ENCODE results near the gene DDX10. TPM values are rescaled to one million over a fixed set of nuclear protein-coding genes. Genes with fewer than 3 reads are reported as not detected.

DDX10 gene
- total and polyA plus RNA-seq, 9 of the 15 experiments (the other 6 are each of a cell fraction or from before 2014, with no cell fraction given) = 33.9 to 94.6 (median 50.7) TPM

DNA sequence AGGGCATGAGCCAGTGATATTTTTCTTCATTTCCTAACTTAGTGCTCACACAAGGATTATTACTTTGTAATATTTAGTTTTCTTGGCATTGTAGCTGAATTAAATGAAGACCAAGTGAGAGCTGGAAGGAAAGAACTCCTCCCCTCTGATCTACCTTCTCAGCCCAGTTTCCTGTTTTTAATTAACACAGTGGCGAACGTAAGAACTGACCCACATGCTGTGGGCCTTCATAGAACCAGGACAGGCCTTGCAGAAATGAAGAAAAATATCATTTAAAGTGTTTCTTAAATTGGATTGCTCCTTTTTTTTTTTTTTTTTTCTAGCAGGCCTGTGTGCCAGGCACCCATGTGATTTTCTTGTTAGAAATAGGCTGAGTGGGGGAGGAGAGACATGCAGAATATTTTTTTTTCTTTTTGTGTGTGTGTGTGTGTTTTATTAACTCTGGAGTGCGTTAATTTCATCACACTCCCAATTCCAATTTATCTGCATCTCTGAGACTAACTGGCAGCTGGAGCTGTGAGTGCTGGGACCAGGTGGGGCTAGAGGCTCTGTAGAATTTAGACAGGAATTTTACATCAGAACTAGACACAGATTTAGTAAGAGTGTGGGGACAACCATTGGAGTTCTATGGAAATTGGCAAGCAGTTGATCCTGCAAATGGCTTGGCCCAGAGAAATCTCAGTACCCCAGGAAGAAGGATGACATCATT is 320.5 kb downstream of the DDX10 start:
- DNase-seq (ENCODE audit: extremely low read depth in 1 of 4, low spot score in 3 of 4) (no peak), FAIRE-seq (no peak), ATAC-seq (no peak)
- in situ Hi-C loops (cut with MboI) (no loop called here), intact Hi-C loops (cut with micrococcal nuclease) (no loop called here)
- POLR2A ChIA-PET = no interaction called here
- BruUV-seq (replicated peaks) = no TSS peak
- no peak overlapping the region for H3K9ac ChIP-seq (ENCODE audit: insufficient read depth in 1 of 2, low read depth in 2 of 2, low read length in 2 of 2)
- CTCF ChIA-PET (ENCODE audit: low intra/inter-chr PET ratio) = no interaction called here
- no peaks in the 10 kb centered on the region for H3K4me1 ChIP-seq (replicated peaks in 1 of 2; ENCODE audit: control insufficient read depth in 2 of 2, insufficient read depth in 2 of 2, low read length in 2 of 2)
- H3K9me3 ChIP-seq (replicated peaks; ENCODE audit: control insufficient read depth, insufficient read depth, low read depth, low read length) = no peaks in the 10 kb centered on the region
- WGBS (ENCODE audit: insufficient coverage, low coverage, missing lambda C conversion rate) = 0% methylated on average over 3 of the region's 3 CpGs
- no peaks in the 10 kb centered on the region for H3K36me3 ChIP-seq (ENCODE audit: control insufficient read depth, insufficient read depth, low read length)
- no peak overlapping the region for H3K4me2 ChIP-seq (ENCODE audit: insufficient read depth, low read length)
- no peaks in the 10 kb centered on the region for H3K79me2 ChIP-seq (ENCODE audit: control insufficient read depth, insufficient read depth, low read length)
- H3K27me3 ChIP-seq (ENCODE audit: control insufficient read depth in 2 of 2, insufficient read depth in 2 of 2, low read length in 2 of 2) = no peaks in the 10 kb centered on the region
- H4K20me1 ChIP-seq (replicated peaks; ENCODE audit: control insufficient read depth, insufficient read depth, low read length) = no peaks in the 10 kb centered on the region; the same call in 1 of the 2 replicates
- no peaks in the 10 kb centered on the region for H3K9me1 ChIP-seq (ENCODE audit: control insufficient read depth, insufficient read depth, low read length)
- H3K27ac ChIP-seq (ENCODE audit: extremely low read depth, low read depth, low read length) = no peak overlapping the region
- H2AFZ ChIP-seq (ENCODE audit: low read depth, low read length) = no peak overlapping the region
- no peak overlapping the region for H3K4me3 ChIP-seq
- TF ChIP-seq RBFOX2 (IDR thresholded peaks at IDR 0.05; ENCODE audit: low read depth, low read length) (no peak), ZNF766 (CRISPR knock-in tag; conservative IDR thresholded peaks at IDR 0.05) (no peak), XRCC4 (IDR thresholded peaks at IDR 0.05; ENCODE audit: extremely low read depth, insufficient read depth, insufficient read length) (no peak), ELK1 (CRISPR knock-in tag; IDR thresholded peaks at IDR 0.05) (no peak), SRF (CRISPR knock-in tag; IDR thresholded peaks at IDR 0.05) (no peak), MCM2 (IDR thresholded peaks at IDR 0.05; ENCODE audit: low read depth) (no peak), UBTF (IDR thresholded peaks at IDR 0.05; ENCODE audit: borderline replicate concordance in 1 of 2, low read depth in 2 of 2, low read length in 2 of 2) (no peak), MYC (IDR thresholded peaks at IDR 0.05; ENCODE audit: low read depth, low read length) (no peak), MYC (CRISPR knock-in tag; IDR thresholded peaks at IDR 0.05; ENCODE audit: borderline replicate concordance, low read depth) (no peak), POLR2B (IDR thresholded peaks at IDR 0.05; ENCODE audit: low read depth, partially characterized antibody) (no peak), ZNF24 (IDR thresholded peaks at IDR 0.05) (no peak), KAT8 (IDR thresholded peaks at IDR 0.05; ENCODE audit: low read depth) (no peak), STAT5A (IDR thresholded peaks at IDR 0.05; ENCODE audit: borderline replicate concordance, low read length) (no peak), BMI1 (IDR thresholded peaks at IDR 0.05; ENCODE audit: low read length) (no peak), MCM5 (IDR thresholded peaks at IDR 0.05; ENCODE audit: low read depth) (no peak), DIDO1 (tag; IDR thresholded peaks at IDR 0.05; ENCODE audit: low read depth) (no peak), SIN3A (IDR thresholded peaks at IDR 0.05; ENCODE audit: borderline replicate concordance in 2 of 2, control insufficient read depth in 1 of 2, low read depth in 2 of 2, low read length in 2 of 2) (no peak), ZEB2 (IDR thresholded peaks at IDR 0.05) (no peak)
- TF ChIP-seq, protein P1, sequence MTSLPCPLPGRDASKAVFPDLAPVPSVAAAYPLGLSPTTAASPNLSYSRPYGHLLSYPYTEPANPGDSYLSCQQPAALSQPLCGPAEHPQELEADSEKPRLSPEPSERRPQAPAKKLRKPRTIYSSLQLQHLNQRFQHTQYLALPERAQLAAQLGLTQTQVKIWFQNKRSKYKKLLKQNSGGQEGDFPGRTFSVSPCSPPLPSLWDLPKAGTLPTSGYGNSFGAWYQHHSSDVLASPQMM (CRISPR knock-in tag; IDR thresholded peaks at IDR 0.05) = no peak
